Type B pancreatic cell (in vitro differentiated cells): ENCODE measurements around the gene FRMD4A. TPM values are rescaled to one million over a fixed set of nuclear protein-coding genes. Genes with fewer than 3 reads are reported as not detected.
A peak's percentile ranks its signal among the peaks of the same experiment; 100 is the strongest.
"Not testable (repeated sequence)": the region's sequence is repeated elsewhere in the genome, so short reads cannot be mapped to it uniquely, and the experiment has no call there.

Source experiments
- DNase-seq: peaks from one replicate; pipeline ENCODE4 v3.0.0; 2021; ENCODE audit warnings: mixed read lengths; ENCODE audit not compliant: unreplicated experiment; ENCODE audit errors: extremely low spot score
- H3K27ac Mint-ChIP-seq: 2 replicates; pipeline ENCODE4 v1.8.0; 2021; ENCODE audit warnings: mild to moderate bottlenecking, mixed read lengths
- H3K27me3 Mint-ChIP-seq: 2 replicates; pipeline ENCODE4 v1.8.0; 2021; ENCODE audit warnings: mixed read lengths
- H3K36me3 Mint-ChIP-seq: 2 replicates; pipeline ENCODE4 v1.8.0; 2021; ENCODE audit warnings: mixed read lengths
- H3K4me1 Mint-ChIP-seq: one replicate; pipeline ENCODE4 v1.8.0; 2021; ENCODE audit warnings: mixed read lengths; ENCODE audit not compliant: unreplicated experiment
- H3K4me3 Mint-ChIP-seq: 2 replicates; pipeline ENCODE4 v1.8.0; 2021; ENCODE audit warnings: mild to moderate bottlenecking, mixed read lengths
- H3K9me3 Mint-ChIP-seq: 2 replicates; pipeline ENCODE4 v1.8.0; 2021; ENCODE audit warnings: mixed read lengths
- CTCF ChIP-seq: fragments of 200-600 bp; sonication (generic); conservative IDR thresholded peaks from 2 replicates; pipeline ENCODE4 v1.5.0; 2021; ENCODE audit warnings: antibody characterized with exemption, mild to moderate bottlenecking
- total RNA-seq: library from RNA; stranded (reverse); gene quantifications from 2 replicates; pipeline ENCODE4 v1.2.1, GENCODE V29; 2021; ENCODE audit warnings: low replicate concordance

Gene FRMD4A
- total RNA-seq, 1 donor from 2014 or later = 88.9 TPM

- Mint-ChIP-seq H3K4me3 (no peak overlapping the region), H3K36me3 (no peaks in the 10 kb centered on the region), H3K27me3 (peaks cover under 1% of the 10 kb centered on the region), H3K27ac (no peak overlapping the region), H3K9me3 (no peaks in the 10 kb centered on the region), H3K4me1 (peaks cover 11% of the 10 kb centered on the region)
- DNase-seq = no peak
- TF ChIP-seq CTCF = peak; percentile 5
Measured at GRCh38 chr10:14241196-14241595, 89.5 kb downstream of the FRMD4A start.

- no peak overlapping the region for H3K27ac Mint-ChIP-seq
- no peak for DNase-seq
Measured at GRCh38 chr10:14240253-14241189, 90.2 kb downstream of the FRMD4A start.

GRCh38 chr10:14238659-14239058 is 92.1 kb downstream of the FRMD4A start:
- H3K27me3 Mint-ChIP-seq, H3K27ac Mint-ChIP-seq, H3K4me3 Mint-ChIP-seq: not testable (repeated sequence)

More at GRCh38 chr10:14240253-14241189, 90.2 kb downstream of the FRMD4A start:
- H3K9me3 Mint-ChIP-seq = no peaks in the 10 kb centered on the region
- no peaks in the 10 kb centered on the region for H3K36me3 Mint-ChIP-seq
- no peak overlapping the region for H3K4me3 Mint-ChIP-seq
- H3K4me1 Mint-ChIP-seq = peaks cover 11% of the 10 kb centered on the region
- peak; percentile 67 for TF ChIP-seq CTCF
- H3K27me3 Mint-ChIP-seq = peaks cover 3% of the 10 kb centered on the region

GRCh38 chr10:14236341-14236740 is 94.4 kb downstream of the FRMD4A start:
- Mint-ChIP-seq H3K4me1 (peaks cover 17% of the 10 kb centered on the region), H3K4me3 (no peak overlapping the region), H3K27ac (no peak overlapping the region), H3K36me3 (no peaks in the 10 kb centered on the region), H3K27me3 (peaks cover 6% of the 10 kb centered on the region), H3K9me3 (no peaks in the 10 kb centered on the region)
- TF ChIP-seq CTCF = no peak
- DNase-seq = no peak

More at GRCh38 chr10:14238659-14239058, 92.1 kb downstream of the FRMD4A start:
- not testable (repeated sequence) for H3K36me3 Mint-ChIP-seq, DNase-seq, H3K9me3 Mint-ChIP-seq
- H3K4me1 Mint-ChIP-seq = peaks cover 15% of the 10 kb centered on the region

GRCh38 chr10:14235566-14236195 is 95.0 kb downstream of the FRMD4A start:
- Mint-ChIP-seq H3K4me1 (peaks cover 16% of the 10 kb centered on the region), H3K27me3 (peaks cover 6% of the 10 kb centered on the region), H3K27ac (no peak overlapping the region), H3K9me3 (no peaks in the 10 kb centered on the region), H3K4me3 (no peak overlapping the region), H3K36me3 (no peaks in the 10 kb centered on the region)
- TF ChIP-seq CTCF = no peak
- DNase-seq = no peak

GRCh38 chr10:14233566-14233965 is 97.2 kb downstream of the FRMD4A start:
- no peak for TF ChIP-seq CTCF
- Mint-ChIP-seq H3K27me3 (peaks cover 6% of the 10 kb centered on the region), H3K9me3 (no peaks in the 10 kb centered on the region), H3K27ac (no peak overlapping the region), H3K4me1 (peaks cover 7% of the 10 kb centered on the region), H3K36me3 (no peaks in the 10 kb centered on the region), H3K4me3 (no peak overlapping the region)
- no peak for DNase-seq

GRCh38 chr10:14228798-14229197 is 101.9 kb downstream of the FRMD4A start:
- H3K27me3 Mint-ChIP-seq = peaks cover 14% of the 10 kb centered on the region
- H3K9me3 Mint-ChIP-seq, H3K27ac Mint-ChIP-seq, H3K4me3 Mint-ChIP-seq, DNase-seq, H3K36me3 Mint-ChIP-seq: not testable (repeated sequence)
- H3K4me1 Mint-ChIP-seq = peaks cover 12% of the 10 kb centered on the region
